DMS79 treated with DMSO at 0.1 percent for 48 hours (cell line): Measurements from ENCODE around the gene CWC25.
A peak's percentile ranks its signal among the peaks of the same experiment; 100 is the strongest.

Source experiments
- DNase-seq: peaks from one replicate; lab custom pipeline; 2025; lab: John Stamatoyannopoulos, UW

CWC25 gene

DNA sequence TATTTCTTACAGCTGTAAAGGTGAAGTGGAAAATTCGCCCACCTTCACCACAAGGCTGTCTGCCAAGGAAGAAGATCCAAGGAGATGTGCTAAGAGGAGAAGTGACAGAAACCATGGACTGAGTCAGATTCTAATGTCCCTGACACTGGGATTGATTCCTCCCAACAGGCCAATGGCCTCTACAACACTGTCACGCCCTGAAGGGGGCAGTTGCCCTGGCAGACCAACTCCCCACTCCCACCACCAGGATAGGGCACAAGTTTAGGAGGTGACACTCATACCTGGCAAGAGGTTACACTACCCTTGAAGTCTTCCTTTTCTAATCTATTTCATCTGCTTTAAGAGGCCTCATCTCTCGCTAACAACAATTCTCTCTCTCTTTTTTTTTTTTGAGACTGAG, 41.9 kb downstream of the CWC25 start:
- no peak for DNase-seq

- DNase-seq, result no peak
These were observed 45.0 kb downstream of the CWC25 start for GRCh38 chr17:38779965-38780752.

DNA sequence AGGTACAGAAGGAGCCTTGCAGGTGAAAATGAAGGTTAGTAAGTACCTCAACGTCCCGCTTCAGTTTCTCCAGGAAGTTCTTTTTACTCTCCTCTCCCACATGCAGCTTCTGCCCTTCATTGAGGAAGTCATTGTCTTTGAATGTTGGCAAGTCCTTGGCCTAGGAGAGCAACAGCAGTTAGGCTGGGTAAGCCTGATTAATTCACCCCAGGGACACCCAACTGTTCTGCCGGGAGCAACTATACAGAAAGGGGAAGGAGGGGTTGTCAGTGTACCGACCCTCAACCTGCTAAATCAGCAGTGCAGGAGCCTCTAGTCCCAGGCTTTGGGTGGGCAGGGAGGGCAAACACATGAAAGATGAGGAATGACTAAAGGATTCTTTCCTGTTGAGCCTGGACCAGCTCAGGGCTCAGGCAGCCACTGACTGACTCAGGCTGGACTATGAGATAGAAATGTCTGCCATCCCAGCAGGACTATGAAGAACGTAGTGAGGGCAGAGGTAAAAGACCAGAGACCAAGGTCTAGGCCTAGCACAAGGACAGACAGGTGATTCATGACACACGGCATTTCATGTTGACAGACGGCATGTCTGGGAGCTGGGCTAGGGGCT, 47.4 kb downstream of the CWC25 start:
- no peak for DNase-seq

DNA sequence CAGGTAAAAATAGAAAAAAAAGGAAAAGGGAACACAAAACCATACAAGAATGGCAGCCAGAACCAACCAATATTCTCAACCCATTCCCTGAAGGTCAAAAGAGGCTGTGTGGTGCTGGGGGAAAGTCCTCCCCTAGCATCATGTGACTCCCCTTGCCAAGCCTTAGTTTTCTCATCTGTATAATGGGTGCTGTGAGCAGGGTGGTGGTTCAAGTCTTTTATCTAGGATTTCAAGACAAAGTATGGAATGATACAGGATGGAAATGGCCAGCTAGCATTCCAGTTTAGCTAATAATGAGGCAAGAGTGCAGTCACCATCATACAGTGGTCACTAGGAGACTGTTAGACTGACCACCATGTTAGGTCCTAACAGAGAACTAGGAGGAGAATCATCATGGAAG, 51.9 kb downstream of the CWC25 start:
- no peak for DNase-seq

- DNase-seq, result peak; percentile 57
These were observed 56.7 kb downstream of the CWC25 start for GRCh38 chr17:38768417-38768816.

GRCh38 chr17:38766341-38766740, 58.8 kb downstream of the CWC25 start:
- no peak for DNase-seq

DNA sequence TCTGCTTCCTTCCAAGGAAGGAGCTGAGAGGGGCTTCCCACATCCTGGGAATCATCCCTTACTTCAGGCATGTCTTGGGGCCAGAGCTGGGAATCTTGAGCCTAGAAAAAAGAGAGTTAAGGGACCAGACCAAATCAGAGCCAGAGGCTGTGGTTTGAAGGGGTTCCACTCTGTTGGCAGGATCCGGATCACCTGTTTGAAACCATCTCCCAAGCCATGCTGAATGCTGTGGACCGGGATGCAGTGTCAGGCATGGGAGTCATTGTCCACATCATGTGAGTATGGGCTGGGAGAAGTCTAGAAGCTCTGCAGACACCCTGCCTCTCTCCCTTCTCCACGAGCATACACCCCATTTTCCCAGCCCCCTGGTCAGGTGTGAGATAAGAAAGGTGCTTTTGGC, 62.9 kb downstream of the CWC25 start:
- DNase-seq, result no peak

DNA sequence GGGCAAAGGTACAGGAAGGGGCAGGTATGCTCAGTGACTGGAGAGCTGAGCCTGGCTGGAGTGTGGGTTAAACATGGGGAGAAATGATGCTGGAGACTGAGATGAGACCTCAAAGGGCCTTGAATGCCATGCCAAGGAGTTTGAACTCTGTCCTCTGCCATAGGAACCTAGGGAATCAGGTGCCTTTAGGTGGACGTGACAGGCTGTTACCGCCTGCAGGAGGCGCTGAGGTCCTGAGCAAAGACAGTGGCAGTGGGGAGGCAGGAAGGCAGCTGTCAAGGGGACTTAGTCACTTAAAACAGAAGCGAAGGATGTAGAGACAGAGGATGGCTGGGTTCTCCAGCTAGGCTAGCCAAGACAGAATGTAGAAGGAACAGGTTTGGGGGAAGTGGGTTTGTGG, 63.5 kb downstream of the CWC25 start:
- no peak for DNase-seq

- DNase-seq, result no peak
These were observed 72.0 kb downstream of the CWC25 start for GRCh38 chr17:38753071-38753506.

- DNase-seq, result peak; percentile 100
These were observed 72.6 kb downstream of the CWC25 start, which contains the start of gene PSMB3 for GRCh38 chr17:38752308-38753070. PSMB3 (plus strand) TSS chr17:38752741; CDS start chr17:38752827, 86 bp downstream.

GRCh38 chr17:38751808-38752307, 73.3 kb downstream of the CWC25 start:
- DNase-seq, result peak; percentile 62

- DNase-seq, result peak; percentile 56
These were observed 73.8 kb downstream of the CWC25 start for GRCh38 chr17:38751144-38751807.
